IMR-90 (cell line): ENCODE data around the gene PIK3R4. TPM values are rescaled to one million over a fixed set of nuclear protein-coding genes. Genes with fewer than 3 reads are reported as not detected.

Experiments used
- ATAC-seq: fragments of 200-7000 bp; cut with Tn5 transposase; 2 replicates; pipeline ENCODE4 v1.9.1; 2020; ENCODE audit warnings: low read depth, mild to moderate bottlenecking, moderate library complexity
- BruUV-seq: library from RNA; stranded (reverse); fragments of 400-500 nt; replicated peaks from 2 replicates; lab custom pipeline; 2021; lab: Mats Ljungman, UMichigan
- CTCF ChIA-PET: fragments of 300-600 bp; formaldehyde crosslinking; extraction: SDS; loops from one replicate; lab custom pipeline; 2021; ENCODE audit warnings: antibody characterized with exemption; lab: Yijun Ruan, JAX
- POLR2A ChIA-PET: fragments of 300-600 bp; sonication (Branson Sonifier 250); formaldehyde crosslinking; loops from one replicate; lab custom pipeline; 2022; ENCODE audit warnings: antibody characterized with exemption; ENCODE audit not compliant: unreplicated experiment; lab: Charles Lee
- DNase-seq: peaks from one replicate; pipeline ENCODE4 v3.0.0; 2013
- H2AFZ ChIP-seq: replicated peaks from 2 replicates; pipeline ENCODE3; 2013; ENCODE audit warnings: low read length, mild to moderate bottlenecking; ENCODE audit not compliant: poor library complexity
- H2AK5ac ChIP-seq: 2 replicates; pipeline ENCODE4 v1.6.1; 2013; ENCODE audit warnings: low read depth, low read length, inconsistent platforms
- H2AK9ac ChIP-seq: replicated peaks from 2 replicates; pipeline ENCODE3; 2013; ENCODE audit warnings: mild to moderate bottlenecking, low read depth, low read length, moderate library complexity; ENCODE audit not compliant: poor library complexity
- H2BK120ac ChIP-seq: 2 replicates; pipeline ENCODE4 v1.6.1; 2013; ENCODE audit warnings: low read depth, low read length, inconsistent platforms
- H2BK15ac ChIP-seq: 3 replicates; pipeline ENCODE4 v1.6.1; 2013; ENCODE audit warnings: low read depth, low read length, inconsistent platforms
- H2BK20ac ChIP-seq: 2 replicates; pipeline ENCODE4 v1.6.1; 2013; ENCODE audit warnings: low read depth, mild to moderate bottlenecking, inconsistent platforms, low read length, moderate library complexity
- H2BK5ac ChIP-seq: 2 replicates; pipeline ENCODE4 v1.6.1; 2013; ENCODE audit warnings: mild to moderate bottlenecking, low read depth, low read length, inconsistent platforms; ENCODE audit not compliant: poor library complexity, severe bottlenecking
- H3K14ac ChIP-seq: replicated peaks from 2 replicates; pipeline ENCODE4 v1.6.1; 2013; ENCODE audit warnings: low read depth, low read length, inconsistent platforms
- H3K18ac ChIP-seq: 2 replicates; pipeline ENCODE4 v1.6.1; 2013; ENCODE audit warnings: low read depth, low read length, control low read depth
- H3K23ac ChIP-seq: 2 replicates; pipeline ENCODE4 v1.6.1; 2013; ENCODE audit warnings: low read depth, low read length, inconsistent platforms
- H3K27ac ChIP-seq: 2 replicates; pipeline ENCODE4 v1.5.1; 2013; ENCODE audit warnings: mild to moderate bottlenecking, control low read depth, low read length; ENCODE audit not compliant: insufficient read depth
- H3K27me3 ChIP-seq: 2 replicates; pipeline ENCODE4 v1.6.1; 2013; ENCODE audit warnings: low read length; ENCODE audit not compliant: control insufficient read depth, insufficient read depth
- H3K36me3 ChIP-seq: 2 replicates; pipeline ENCODE4 v1.6.1; 2013; ENCODE audit warnings: low read length, mixed read lengths; ENCODE audit not compliant: control insufficient read depth, insufficient read depth
- H3K4ac ChIP-seq: 2 replicates; pipeline ENCODE4 v1.6.1; 2013; ENCODE audit warnings: low read depth, low read length, inconsistent platforms
- H3K4me1 ChIP-seq: 2 replicates; pipeline ENCODE4 v1.6.1; 2013; ENCODE audit warnings: low read length, mixed read lengths; ENCODE audit not compliant: control insufficient read depth, insufficient read depth
- H3K4me2 ChIP-seq: 2 replicates; pipeline ENCODE4 v1.6.1; 2013; ENCODE audit warnings: low read depth, mild to moderate bottlenecking, control low read depth, low read length, moderate library complexity
- H3K4me3 ChIP-seq: 2 replicates; pipeline ENCODE4 v1.5.1; 2013; ENCODE audit warnings: low read depth, mild to moderate bottlenecking, control low read depth, low read length, moderate library complexity; ENCODE audit not compliant: insufficient read depth
- H3K56ac ChIP-seq: 2 replicates; pipeline ENCODE4 v1.6.1; 2013; ENCODE audit warnings: low read length, inconsistent platforms; ENCODE audit not compliant: insufficient read depth; ENCODE audit errors: extremely low read depth
- H3K79me1 ChIP-seq, 2 experiments: 2 replicates each; pipeline ENCODE4 v1.6.1; 2013; ENCODE audit warnings: low read length in 2 of 2, inconsistent platforms in 1 of 2, low read depth in 1 of 2
- H3K9ac ChIP-seq: 2 replicates; pipeline ENCODE4 v1.6.1; 2013; ENCODE audit warnings: low read depth, low read length, control low read depth
- H3K9me1 ChIP-seq: 2 replicates; pipeline ENCODE4 v1.6.1; 2013; ENCODE audit warnings: low read length, inconsistent platforms; ENCODE audit not compliant: insufficient read depth
- H3K9me3 ChIP-seq: 2 replicates; pipeline ENCODE4 v1.6.1; 2013; ENCODE audit warnings: low read length; ENCODE audit not compliant: control insufficient read depth, insufficient read depth
- H4K20me1 ChIP-seq: 2 replicates; pipeline ENCODE4 v1.6.1; 2013; ENCODE audit warnings: low read length, inconsistent platforms; ENCODE audit not compliant: insufficient read depth
- H4K5ac ChIP-seq: 2 replicates; pipeline ENCODE4 v1.6.1; 2013; ENCODE audit warnings: mild to moderate bottlenecking, low read depth, low read length, control low read depth
- H4K8ac ChIP-seq, 2 experiments: 2 replicates each; pipeline ENCODE4 v1.6.1; 2013; ENCODE audit warnings: low read depth in 2 of 2, low read length in 2 of 2, control low read depth in 1 of 2, inconsistent platforms in 1 of 2
- H4K91ac ChIP-seq: 2 replicates; pipeline ENCODE4 v1.6.1; 2013; ENCODE audit warnings: low read depth, low read length, inconsistent platforms; ENCODE audit not compliant: insufficient read depth
- CHD1 ChIP-seq: IDR thresholded peaks from 2 replicates; pipeline ENCODE4 v1.6.1; 2012; ENCODE audit warnings: low read depth, low read length, improper control_type of control experiment
- MAZ ChIP-seq: IDR thresholded peaks from 2 replicates; pipeline ENCODE4 v1.6.1; 2012; ENCODE audit warnings: low read depth, mild to moderate bottlenecking, low read length, improper control_type of control experiment, moderate library complexity, borderline replicate concordance
- MXI1 ChIP-seq: IDR thresholded peaks from 2 replicates; pipeline ENCODE4 v1.6.1; 2012; ENCODE audit warnings: low read depth, mild to moderate bottlenecking, low read length, moderate library complexity, borderline replicate concordance
- NFE2L2 ChIP-seq: fragments of 150-350 bp; IDR thresholded peaks from 2 replicates; pipeline ENCODE4 v1.6.1; 2016; ENCODE audit warnings: low read depth, mild to moderate bottlenecking, low read length
- POLR2A ChIP-seq: IDR thresholded peaks from 2 replicates; pipeline ENCODE4 v1.6.1; 2012; ENCODE audit warnings: mild to moderate bottlenecking, low read depth, low read length
- RAD21 ChIP-seq: IDR thresholded peaks from 2 replicates; pipeline ENCODE4 v1.6.1; 2012; ENCODE audit warnings: low read length, improper control_type of control experiment
- RCOR1 ChIP-seq: IDR thresholded peaks from 2 replicates; pipeline ENCODE4 v1.6.1; 2012; ENCODE audit warnings: mild to moderate bottlenecking, low read length, improper control_type of control experiment; ENCODE audit not compliant: insufficient replicate concordance
- RFX5 ChIP-seq: IDR thresholded peaks from 2 replicates; pipeline ENCODE4 v1.8.0; 2012; ENCODE audit warnings: low read depth, mild to moderate bottlenecking, low read length, moderate library complexity
- SMC3 ChIP-seq: fragments of 150-350 bp; IDR thresholded peaks from 2 replicates; pipeline ENCODE4 v1.6.1; 2016; ENCODE audit warnings: low read depth, mild to moderate bottlenecking, antibody characterized with exemption, low read length, moderate library complexity
- WGBS, 2 experiments: methylation state at CpG; one replicate each; pipeline versions ENCODE4 v1.1.5 to v1.1.7; 2013; ENCODE audit warnings: missing lambda C conversion rate in 2 of 2; ENCODE audit not compliant: insufficient read length in 1 of 2; ENCODE audit errors: extremely low coverage in 2 of 2; 5-methylcytosine and 5-hydroxymethylcytosine counted together
- dilution Hi-C: fragments of 300-500 bp; cut with HindIII; formaldehyde crosslinking; loops from one replicate; pipeline ENCODE4 v1.14.3; 2018; ENCODE audit warnings: low sequenced_read_pairs; ENCODE audit not compliant: unreplicated experiment
- in situ Hi-C: fragments of 300-500 bp; cut with MboI; formaldehyde crosslinking; loops from 3 replicates; pipeline ENCODE4 v1.14.3; 2019; ENCODE audit warnings: low sequenced_read_pairs, inconsistent platforms, mixed read lengths
- intact Hi-C: fragments of 100-400 bp; cut with micrococcal nuclease; formaldehyde crosslinking; loops from 2 replicates; pipeline ENCODE4 v1.10.0; 2022
- polyA plus RNA-seq, 3 experiments: library from polyadenylated mRNA; depleted of rRNA; stranded (reverse); fragments of >200 nt; gene quantifications; 2 replicates each; pipeline ENCODE4 v1.2.3, GENCODE V29; 2012; ENCODE audit warnings: low replicate concordance in 1 of 3
- total RNA-seq: library from RNA; depleted of rRNA; stranded (reverse); fragments of >200 nt; gene quantifications from 2 replicates; pipeline ENCODE4 v1.2.3, GENCODE V29; 2012
- TF ChIP-seq, protein P1 (sequence below): fragments of 150-350 bp; IDR thresholded peaks from 2 replicates; pipeline ENCODE4 v1.6.1; 2016; ENCODE audit warnings: low read depth, mild to moderate bottlenecking, low read length, moderate library complexity, borderline replicate concordance
- TF ChIP-seq, protein P2 (sequence below): conservative IDR thresholded peaks from 2 replicates; pipeline ENCODE4 v1.5.1; 2012; ENCODE audit warnings: mild to moderate bottlenecking, low read depth, low read length, improper control_type of control experiment
- TF ChIP-seq, protein P3 (sequence below): fragments of 150-350 bp; IDR thresholded peaks from 2 replicates; pipeline ENCODE4 v1.6.1; 2017; ENCODE audit warnings: mild to moderate bottlenecking, antibody characterized with exemption, low read length, low read depth

The PIK3R4 gene
- total and polyA plus RNA-seq, 2 of the 4 experiments (the other 2 are of a cell fraction) = 19.7 to 27.2 TPM

DNA sequence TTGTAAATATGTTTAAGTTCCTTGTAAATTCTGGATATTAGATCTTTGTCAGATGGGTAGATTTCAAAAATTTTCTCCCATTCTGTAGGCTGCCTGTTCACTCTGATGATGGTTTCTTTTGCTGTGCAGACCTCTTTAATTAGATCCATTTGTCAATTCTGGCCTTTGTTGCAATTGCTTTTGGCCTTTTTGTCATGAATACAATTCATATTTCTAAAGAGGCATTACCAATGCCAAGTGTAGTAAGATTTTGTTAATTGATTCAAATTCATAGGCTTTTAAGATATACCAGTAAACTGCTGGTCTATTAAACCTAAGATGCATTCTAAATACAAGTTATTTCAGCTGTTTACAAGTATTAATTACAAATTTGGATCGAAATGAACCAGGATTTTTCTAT lies 31.0 kb downstream of the PIK3R4 start:
- ChIA-PET CTCF (interaction anchor here (1.1 kb wide), 1 partner anchor 44 kb away, joined by 3 read pairs; no protein-coding TSS in a partner anchor), POLR2A (no interaction called here)
- no peak overlapping the region for H3K23ac ChIP-seq
- no peaks in the 10 kb centered on the region for H3K9me1 ChIP-seq
- H3K4me1 ChIP-seq = no peaks in the 10 kb centered on the region; the same call in 1 of the 2 replicates
- no peak overlapping the region for H3K9ac ChIP-seq
- no peak overlapping the region for H2AK9ac ChIP-seq
- peaks cover 2 to 4% of the 10 kb centered on the region in 2 experiments; a peak in 2 of 4 replicates for H3K79me1 ChIP-seq
- H4K5ac ChIP-seq = no peak overlapping the region
- WGBS, 2 experiments = no CpG with 5 or more reads among the region's 1 CpG
- no peak for DNase-seq
- intact Hi-C loops = no loop called here
- no peak for ATAC-seq
- no peak overlapping the region for H2BK5ac ChIP-seq
- no peak overlapping the region for H2BK15ac ChIP-seq
- dilution Hi-C loops = no loop called here
- H3K27ac ChIP-seq = no peak overlapping the region
- no peak overlapping the region for H2BK120ac ChIP-seq
- in situ Hi-C loops = loop anchor here (25.0 kb wide), 1 partner anchor 97 kb away; no protein-coding TSS in a partner anchor
- no peak overlapping the region for H3K4me3 ChIP-seq
- H3K27me3 ChIP-seq = no peaks in the 10 kb centered on the region
- no peaks in the 10 kb centered on the region for H4K20me1 ChIP-seq
- H3K56ac ChIP-seq = no peak overlapping the region
- no TSS peak for BruUV-seq
- no peak overlapping the region for H4K91ac ChIP-seq
- no peak overlapping the region for H3K14ac ChIP-seq
- H4K8ac ChIP-seq = no peak overlapping the region
- H3K36me3 ChIP-seq = peaks cover 7% of the 10 kb centered on the region
- no peak overlapping the region for H2AK5ac ChIP-seq
- no peak overlapping the region for H2BK20ac ChIP-seq
- TF ChIP-seq RAD21 = no peak
- TF ChIP-seq RFX5 = no peak
- TF ChIP-seq, protein P1, sequence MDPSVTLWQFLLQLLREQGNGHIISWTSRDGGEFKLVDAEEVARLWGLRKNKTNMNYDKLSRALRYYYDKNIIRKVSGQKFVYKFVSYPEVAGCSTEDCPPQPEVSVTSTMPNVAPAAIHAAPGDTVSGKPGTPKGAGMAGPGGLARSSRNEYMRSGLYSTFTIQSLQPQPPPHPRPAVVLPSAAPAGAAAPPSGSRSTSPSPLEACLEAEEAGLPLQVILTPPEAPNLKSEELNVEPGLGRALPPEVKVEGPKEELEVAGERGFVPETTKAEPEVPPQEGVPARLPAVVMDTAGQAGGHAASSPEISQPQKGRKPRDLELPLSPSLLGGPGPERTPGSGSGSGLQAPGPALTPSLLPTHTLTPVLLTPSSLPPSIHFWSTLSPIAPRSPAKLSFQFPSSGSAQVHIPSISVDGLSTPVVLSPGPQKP = no peak
- no peak for TF ChIP-seq NFE2L2
- TF ChIP-seq SMC3 = no peak
- TF ChIP-seq, protein P2, sequence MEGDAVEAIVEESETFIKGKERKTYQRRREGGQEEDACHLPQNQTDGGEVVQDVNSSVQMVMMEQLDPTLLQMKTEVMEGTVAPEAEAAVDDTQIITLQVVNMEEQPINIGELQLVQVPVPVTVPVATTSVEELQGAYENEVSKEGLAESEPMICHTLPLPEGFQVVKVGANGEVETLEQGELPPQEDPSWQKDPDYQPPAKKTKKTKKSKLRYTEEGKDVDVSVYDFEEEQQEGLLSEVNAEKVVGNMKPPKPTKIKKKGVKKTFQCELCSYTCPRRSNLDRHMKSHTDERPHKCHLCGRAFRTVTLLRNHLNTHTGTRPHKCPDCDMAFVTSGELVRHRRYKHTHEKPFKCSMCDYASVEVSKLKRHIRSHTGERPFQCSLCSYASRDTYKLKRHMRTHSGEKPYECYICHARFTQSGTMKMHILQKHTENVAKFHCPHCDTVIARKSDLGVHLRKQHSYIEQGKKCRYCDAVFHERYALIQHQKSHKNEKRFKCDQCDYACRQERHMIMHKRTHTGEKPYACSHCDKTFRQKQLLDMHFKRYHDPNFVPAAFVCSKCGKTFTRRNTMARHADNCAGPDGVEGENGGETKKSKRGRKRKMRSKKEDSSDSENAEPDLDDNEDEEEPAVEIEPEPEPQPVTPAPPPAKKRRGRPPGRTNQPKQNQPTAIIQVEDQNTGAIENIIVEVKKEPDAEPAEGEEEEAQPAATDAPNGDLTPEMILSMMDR = no peak
- no peak for TF ChIP-seq MAZ
- no peak for TF ChIP-seq POLR2A
- TF ChIP-seq RCOR1 = no peak
- no peak for TF ChIP-seq MXI1
- TF ChIP-seq, protein P3, sequence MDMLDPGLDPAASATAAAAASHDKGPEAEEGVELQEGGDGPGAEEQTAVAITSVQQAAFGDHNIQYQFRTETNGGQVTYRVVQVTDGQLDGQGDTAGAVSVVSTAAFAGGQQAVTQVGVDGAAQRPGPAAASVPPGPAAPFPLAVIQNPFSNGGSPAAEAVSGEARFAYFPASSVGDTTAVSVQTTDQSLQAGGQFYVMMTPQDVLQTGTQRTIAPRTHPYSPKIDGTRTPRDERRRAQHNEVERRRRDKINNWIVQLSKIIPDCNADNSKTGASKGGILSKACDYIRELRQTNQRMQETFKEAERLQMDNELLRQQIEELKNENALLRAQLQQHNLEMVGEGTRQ = no peak
- no peak for TF ChIP-seq CHD1
- no peak overlapping the region for H3K18ac ChIP-seq
- no peak overlapping the region for H3K4me2 ChIP-seq
- no peak overlapping the region for H3K4ac ChIP-seq
- no peak overlapping the region for H2AFZ ChIP-seq
- no peaks in the 10 kb centered on the region for H3K9me3 ChIP-seq
